Measurements from ENCODE around the gene TUBA3D.
"Not testable (repeated sequence)": the region's sequence is repeated elsewhere in the genome, so short reads cannot be mapped to it uniquely, and the experiment has no call there.

The TUBA3D gene

DNA sequence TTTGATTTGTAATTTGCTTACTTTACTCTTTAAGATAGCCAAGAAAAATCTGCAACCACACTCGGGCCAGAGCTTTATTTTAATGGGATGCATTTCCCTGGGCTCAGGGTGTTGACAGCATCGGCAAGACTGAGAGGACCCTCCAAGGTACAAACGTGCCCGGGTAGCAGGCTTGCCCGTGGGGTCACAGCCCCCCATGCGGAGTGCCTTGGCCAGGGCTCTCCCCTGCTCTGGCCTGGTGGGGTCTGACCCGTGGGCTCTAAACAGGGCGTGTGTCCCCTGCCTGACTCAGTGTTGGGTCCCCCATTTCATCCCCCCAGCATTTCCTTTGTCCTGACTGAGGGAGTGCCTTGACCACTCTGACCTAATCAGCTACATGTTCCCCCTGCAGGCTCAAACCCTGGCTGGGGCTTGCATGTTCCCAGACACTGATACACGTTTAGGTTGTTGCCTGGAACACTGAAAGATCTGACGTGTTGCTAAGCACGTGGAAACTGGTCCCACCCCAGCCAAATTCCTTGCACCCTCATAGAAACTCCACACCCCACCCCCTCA lies 9.1 kb downstream of the TUBA3D start:
- DNase-seq = not testable (repeated sequence)

- DNase-seq = not testable (repeated sequence)
These were observed 10.4 kb downstream of the TUBA3D start for GRCh38 chr2:131486201-131486902.

GRCh38 chr2:131488306-131489205 lies 12.6 kb downstream of the TUBA3D start:
- no peak for DNase-seq

GRCh38 chr2:131490616-131491468 lies 14.9 kb downstream of the TUBA3D start:
- DNase-seq = peak; percentile 48

GRCh38 chr2:131491469-131491836 lies 15.5 kb downstream of the TUBA3D start:
- peak; percentile 44 for DNase-seq

GRCh38 chr2:131492015-131492417 lies 16.1 kb downstream of the TUBA3D start, which contains the start of gene MZT2A:
Gene MZT2A (minus strand): TSS chr2:131492397. CDS start chr2:131492376, 21 bp downstream.
- DNase-seq = not testable (repeated sequence)

DNA sequence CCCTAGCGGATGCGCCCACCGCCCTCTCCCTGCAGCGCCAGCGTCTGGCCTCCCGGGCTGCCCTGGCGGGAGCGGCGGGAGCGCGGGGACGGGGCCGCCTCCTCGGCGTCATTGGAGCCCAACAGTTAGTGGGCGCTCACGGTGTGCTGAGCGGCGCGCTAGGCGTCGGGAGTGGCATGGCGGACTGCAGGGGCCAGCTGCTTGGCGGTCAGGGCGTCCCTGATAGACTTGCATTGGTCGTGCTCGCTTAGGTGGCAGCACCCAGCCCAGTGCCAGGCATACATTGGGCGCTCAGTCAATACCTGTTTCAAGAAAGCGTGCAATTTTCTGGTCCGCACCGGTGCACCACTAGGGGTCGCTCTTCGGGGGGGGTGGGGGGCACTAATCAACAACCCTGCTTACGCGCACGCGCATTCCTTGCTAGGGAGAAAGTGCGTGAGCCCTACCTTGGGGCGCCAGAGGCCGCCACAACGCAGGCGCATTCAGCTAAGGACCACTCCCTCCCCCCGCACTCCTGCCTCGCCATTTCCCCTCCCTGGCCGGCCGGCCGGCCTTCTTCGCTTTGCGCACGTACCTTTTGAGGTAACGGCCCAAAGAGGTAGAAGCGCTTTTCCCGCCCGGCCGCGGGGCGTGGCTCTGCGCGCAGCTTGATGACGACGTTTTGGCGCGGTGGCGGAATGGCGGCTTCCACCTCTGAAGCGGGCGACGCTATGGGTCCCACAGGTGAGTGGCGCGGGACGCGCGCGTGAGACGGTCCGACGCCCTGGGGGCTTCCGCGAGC lies 16.7 kb downstream of the TUBA3D start:
- peak; percentile 98 for DNase-seq

DNA sequence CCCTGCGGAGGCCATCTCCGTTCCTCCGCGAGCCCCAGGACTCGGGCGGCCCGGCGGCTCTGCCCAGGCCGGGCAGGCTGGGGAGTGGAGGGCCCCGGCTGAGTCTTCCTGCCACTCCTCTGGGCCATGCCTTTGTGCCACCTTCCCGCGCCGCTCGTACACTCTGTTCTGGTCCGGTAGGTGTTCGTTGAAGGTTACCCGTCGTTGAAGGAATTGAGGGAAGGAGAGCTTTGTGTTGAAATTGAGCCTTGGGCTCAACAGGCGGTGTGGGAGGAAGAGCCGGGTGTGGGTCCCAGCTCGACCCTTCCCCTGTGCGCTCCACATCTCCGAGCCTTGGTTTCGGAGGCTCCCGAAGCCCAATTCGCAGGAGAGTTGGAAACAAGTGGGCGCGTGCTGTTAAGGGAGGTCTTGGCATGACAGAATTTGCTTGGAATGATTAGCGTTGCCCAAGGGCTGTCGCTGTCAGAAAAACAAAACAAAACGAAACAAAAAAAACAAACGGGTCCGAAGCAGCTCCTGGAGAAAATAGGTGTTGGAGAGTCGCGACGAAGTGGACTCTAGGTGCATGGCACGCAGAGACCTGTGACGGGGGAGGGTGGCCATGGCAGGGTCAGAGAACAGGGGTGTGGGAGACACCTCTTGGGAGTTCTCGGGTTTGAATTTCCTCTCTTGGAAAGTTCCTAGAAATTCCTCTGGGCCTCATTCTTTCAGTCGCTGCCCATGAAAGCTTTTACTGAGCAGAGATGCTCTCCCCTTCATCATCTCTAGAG lies 17.5 kb downstream of the TUBA3D start:
- no peak for DNase-seq

GRCh38 chr2:131495506-131495905 lies 19.6 kb downstream of the TUBA3D start:
- peak; percentile 32 for DNase-seq

GRCh38 chr2:131498321-131498973 lies 22.5 kb downstream of the TUBA3D start:
- not testable (repeated sequence) for DNase-seq

DNA sequence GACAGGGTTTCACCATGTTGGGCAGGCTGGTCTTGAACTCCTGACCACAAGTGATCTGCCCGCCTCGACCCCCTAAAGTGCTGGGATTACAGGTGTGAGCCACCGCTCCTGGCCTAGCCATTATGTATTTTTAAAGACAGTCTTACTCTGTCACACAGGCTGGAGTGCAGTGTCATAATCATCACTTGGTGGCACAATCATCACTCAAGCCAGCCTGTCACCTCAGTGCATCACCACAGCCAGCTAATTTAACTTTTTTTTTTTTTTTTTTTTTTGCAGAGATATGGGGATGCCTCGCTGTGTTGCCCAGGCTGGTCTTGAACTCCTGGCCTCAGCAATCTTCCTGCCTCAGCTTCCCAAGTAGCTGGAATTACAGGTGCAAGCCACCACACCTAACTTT lies 27.7 kb downstream of the TUBA3D start:
- not testable (repeated sequence) for DNase-seq

- DNase-seq = not testable (repeated sequence)
These were observed 28.3 kb downstream of the TUBA3D start for GRCh38 chr2:131504082-131504750.

DNA sequence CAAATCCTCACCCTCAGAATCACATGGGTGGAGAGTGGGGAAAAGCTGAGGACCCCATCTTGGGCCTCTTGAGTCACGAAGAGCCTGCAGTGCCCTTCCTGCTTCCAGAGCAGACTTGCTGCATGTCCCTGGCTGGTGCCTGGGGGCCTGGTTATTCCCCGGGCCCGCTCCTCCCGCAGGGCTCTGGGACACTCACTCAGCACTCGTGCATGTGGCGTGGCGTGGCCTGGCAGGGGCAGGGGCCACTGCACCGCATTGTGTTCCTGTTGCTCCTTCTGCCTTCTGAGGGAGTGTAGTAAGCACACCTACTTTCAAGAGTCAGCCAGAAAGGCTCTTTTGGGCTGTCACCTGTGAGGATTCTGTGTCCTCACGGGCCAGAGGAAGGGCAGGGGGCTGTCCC lies 33.7 kb downstream of the TUBA3D start:
- DNase-seq = no peak

DNA sequence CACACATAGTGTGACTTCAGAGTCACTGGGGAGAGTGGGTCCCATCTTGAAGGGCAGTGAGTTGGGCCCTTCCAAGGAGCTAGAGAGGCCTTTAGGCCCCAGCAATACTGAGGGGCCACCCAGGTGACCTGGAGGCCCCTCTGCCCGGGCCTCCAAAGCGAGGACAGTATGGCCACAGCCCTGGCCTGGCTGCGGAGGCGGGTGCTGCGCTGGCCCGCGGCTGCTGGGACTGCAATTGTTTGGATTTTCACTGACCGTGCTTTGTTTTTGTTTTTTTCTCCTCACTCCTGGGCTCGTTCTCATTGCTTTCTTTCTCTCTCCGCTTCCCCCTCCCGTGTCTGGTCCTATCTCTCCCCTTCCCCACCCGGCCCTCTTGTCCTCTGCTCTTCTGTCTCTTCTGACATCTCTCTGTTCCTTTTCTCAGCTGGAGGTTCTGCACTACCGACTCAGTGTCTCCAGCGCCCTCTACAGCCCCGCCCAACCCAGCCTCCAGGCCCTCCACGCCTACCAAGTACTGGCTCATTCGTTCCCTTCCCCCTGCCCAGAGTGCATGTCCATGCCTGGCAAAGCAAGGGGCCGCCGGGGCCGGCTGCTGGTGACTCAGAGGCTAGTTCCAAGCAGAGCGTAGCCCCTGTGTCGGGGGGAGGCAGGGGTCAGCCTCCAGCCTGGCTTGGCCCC lies 35.5 kb downstream of the TUBA3D start:
- DNase-seq = not testable (repeated sequence)

- DNase-seq = not testable (repeated sequence)
These were observed 36.3 kb downstream of the TUBA3D start for GRCh38 chr2:131511969-131512870.

- not testable (repeated sequence) for DNase-seq
These were observed 38.7 kb downstream of the TUBA3D start for GRCh38 chr2:131514408-131515166.

DNA sequence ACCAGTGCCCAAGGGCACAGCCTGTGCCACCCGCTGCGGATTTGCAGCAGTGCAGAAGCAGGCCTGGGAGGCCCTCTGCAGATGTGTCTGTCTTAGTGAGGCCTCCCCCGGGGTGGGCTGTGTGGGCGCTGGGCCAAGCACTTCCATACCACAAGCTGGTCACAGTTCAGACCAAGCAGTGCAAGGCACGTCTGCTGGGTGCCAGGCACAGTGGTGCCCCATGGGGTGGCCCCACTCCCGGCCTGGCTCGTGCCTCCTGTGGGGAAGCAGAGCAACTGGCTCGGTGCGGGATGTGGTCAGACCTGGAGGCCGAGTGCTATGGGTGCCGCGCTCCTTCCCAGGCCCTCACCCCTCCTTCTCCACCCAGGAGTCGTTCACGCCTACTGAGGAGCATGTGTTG lies 39.3 kb downstream of the TUBA3D start:
- not testable (repeated sequence) for DNase-seq

All from hematopoietic multipotent progenitor cell treated with erythropoietin and hydrocortisone succinate and interleukin-3 and kit ligand, for 4 days (in vitro differentiated cells).